Neuronal stem cell (in vitro differentiated cells): ENCODE measurements around the gene CABLES2.

ENCODE experiments used
- DNase-seq: peaks from one replicate; pipeline ENCODE4 v3.0.0-alpha.2; 2013; ENCODE audit warnings: low spot score
- H2AFZ ChIP-seq: one replicate; pipeline ENCODE4 v1.6.1; 2013; ENCODE audit warnings: mild to moderate bottlenecking, low read length, inconsistent platforms
- H2AK5ac ChIP-seq: 2 replicates; pipeline ENCODE4 v1.6.1; 2013; ENCODE audit warnings: low read depth, mild to moderate bottlenecking, inconsistent platforms, low read length, moderate library complexity, mixed read lengths
- H2BK120ac ChIP-seq: 2 replicates; pipeline ENCODE4 v1.6.1; 2013; ENCODE audit warnings: low read depth, mild to moderate bottlenecking, inconsistent platforms, low read length, moderate library complexity, mixed read lengths
- H2BK12ac ChIP-seq: one replicate; pipeline ENCODE4 v1.6.1; 2013; ENCODE audit warnings: low read length, inconsistent platforms
- H2BK15ac ChIP-seq: 2 replicates; pipeline ENCODE4 v1.6.1; 2013; ENCODE audit warnings: mild to moderate bottlenecking, low read length, inconsistent platforms, mixed read lengths
- H2BK5ac ChIP-seq: one replicate; pipeline ENCODE4 v1.6.1; 2013; ENCODE audit warnings: inconsistent platforms, mild to moderate bottlenecking, low read length, moderate library complexity
- H3K14ac ChIP-seq: one replicate; pipeline ENCODE4 v1.6.1; 2013; ENCODE audit warnings: low read length, inconsistent platforms
- H3K18ac ChIP-seq: 2 replicates; pipeline ENCODE4 v1.6.1; 2013; ENCODE audit warnings: low read length, inconsistent platforms
- H3K23ac ChIP-seq: 2 replicates; pipeline ENCODE4 v1.6.1; 2013; ENCODE audit warnings: low read depth, mild to moderate bottlenecking, mixed read lengths, low read length, inconsistent platforms; ENCODE audit not compliant: poor library complexity
- H3K27ac ChIP-seq: replicated peaks from 3 replicates; pipeline ENCODE4 v1.5.1; 2013; ENCODE audit warnings: low read length, inconsistent platforms
- H3K27me3 ChIP-seq, 3 experiments: 2 replicates each; pipeline ENCODE4 v1.6.1; 2013; ENCODE audit warnings: low read length in 3 of 3, mild to moderate bottlenecking in 2 of 3, inconsistent platforms in 1 of 3, low read depth in 1 of 3, mixed read lengths in 1 of 3, moderate library complexity in 1 of 3; ENCODE audit not compliant: control insufficient read depth in 3 of 3, insufficient read depth in 3 of 3
- H3K36me3 ChIP-seq, 2 donors: replicated peaks in 1 of 2; 2 replicates each; pipeline ENCODE4 v1.6.1; 2013; ENCODE audit warnings: low read length in 2 of 2; ENCODE audit not compliant: control insufficient read depth in 2 of 2, insufficient read depth in 2 of 2
- H3K4ac ChIP-seq: 2 replicates; pipeline ENCODE4 v1.6.1; 2013; ENCODE audit warnings: inconsistent platforms, mild to moderate bottlenecking, low read length, moderate library complexity
- H3K4me1 ChIP-seq, 2 donors: 1 replicate in 1 of 2; 2 replicates in 1 of 2; pipeline ENCODE4 v1.6.1; 2013; ENCODE audit warnings: low read length in 2 of 2, low read depth in 1 of 2; ENCODE audit not compliant: control insufficient read depth in 2 of 2, insufficient read depth in 1 of 2
- H3K4me2 ChIP-seq: one replicate; pipeline ENCODE4 v1.6.1; 2013; ENCODE audit warnings: mild to moderate bottlenecking, low read length, inconsistent platforms; ENCODE audit not compliant: insufficient read depth, poor library complexity, severe bottlenecking
- H3K4me3 ChIP-seq, 2 donors: 2 replicates each; pipeline ENCODE4 v1.5.1; 2013; ENCODE audit warnings: low read length in 2 of 2, mild to moderate bottlenecking in 2 of 2, inconsistent platforms in 1 of 2, moderate library complexity in 1 of 2
- H3K79me1 ChIP-seq: one replicate; pipeline ENCODE4 v1.6.1; 2013; ENCODE audit warnings: low read depth, mild to moderate bottlenecking, inconsistent platforms, low read length, moderate library complexity
- H3K9ac ChIP-seq: one replicate; pipeline ENCODE4 v1.6.1; 2013; ENCODE audit warnings: mild to moderate bottlenecking, low read depth, low read length, inconsistent platforms; ENCODE audit not compliant: poor library complexity
- H3K9me3 ChIP-seq, 2 donors: replicated peaks in 1 of 2; 2 replicates each; pipeline versions ENCODE3 to v1.6.1; 2013; ENCODE audit warnings: low read length in 2 of 2, mild to moderate bottlenecking in 2 of 2, inconsistent platforms in 1 of 2, low read depth in 1 of 2, mixed read lengths in 1 of 2, moderate library complexity in 1 of 2; ENCODE audit not compliant: control insufficient read depth in 2 of 2, insufficient read depth in 1 of 2
- H4K8ac ChIP-seq: one replicate; pipeline ENCODE4 v1.6.1; 2013; ENCODE audit warnings: low read depth, mild to moderate bottlenecking, inconsistent platforms, low read length, moderate library complexity
- H4K91ac ChIP-seq: one replicate; pipeline ENCODE4 v1.6.1; 2013; ENCODE audit warnings: low read length, low read depth, mild to moderate bottlenecking, inconsistent platforms; ENCODE audit not compliant: poor library complexity
- WGBS, 2 donors: extraction: QIAGEN DNeasy Blood & Tissue Kit; methylation state at CpG; one replicate each; pipeline ENCODE4 v1.1.7; 2013; ENCODE audit warnings: missing lambda C conversion rate in 2 of 2, mixed read lengths in 1 of 2; ENCODE audit not compliant: insufficient read length in 2 of 2, insufficient replicate concordance in 1 of 2; ENCODE audit errors: extremely low coverage in 2 of 2; 5-methylcytosine and 5-hydroxymethylcytosine counted together

The CABLES2 gene

GRCh38 chr20:62347151-62347404 is 60.0 kb downstream of the CABLES2 start:
- no peak overlapping the region for H3K4me2 ChIP-seq
- no peak overlapping the region for H3K27ac ChIP-seq
- H3K79me1 ChIP-seq: peaks cover 8% of the 10 kb centered on the region
- no peak for DNase-seq
- no peak overlapping the region for H3K18ac ChIP-seq
- no peaks in the 10 kb centered on the region for H3K27me3 ChIP-seq
- no peak overlapping the region for H3K9ac ChIP-seq
- H3K4me1 ChIP-seq: no peaks in the 10 kb centered on the region
- peaks cover 3 to 6% of the 10 kb centered on the region in 2 donors for H3K9me3 ChIP-seq
- WGBS, 2 donors: no CpG with 5 or more reads among the region's 10 CpGs
- peak overlapping the region; percentile 67 for H2BK120ac ChIP-seq
- H2AK5ac ChIP-seq: no peak overlapping the region
- H2BK12ac ChIP-seq: no peak overlapping the region
- H3K23ac ChIP-seq: peak overlapping the region; percentile 43
- H3K4me3 ChIP-seq: no peak overlapping the region
- H4K91ac ChIP-seq: no peak overlapping the region
- H3K36me3 ChIP-seq: peaks cover 37 to 52% of the 10 kb centered on the region in 2 donors
- H2BK15ac ChIP-seq: no peak overlapping the region
- H3K4ac ChIP-seq: no peak overlapping the region
- no peak overlapping the region for H2BK5ac ChIP-seq
- H2AFZ ChIP-seq: no peak overlapping the region
- no peak overlapping the region for H4K8ac ChIP-seq
- H3K14ac ChIP-seq: no peak overlapping the region

GRCh38 chr20:62346398-62347150 is 60.5 kb downstream of the CABLES2 start:
- no peak overlapping the region for H3K4me2 ChIP-seq
- no peak overlapping the region for H2AFZ ChIP-seq
- H2BK120ac ChIP-seq: peak overlapping the region; percentile 67
- peaks cover 5% of the 10 kb centered on the region for H3K79me1 ChIP-seq
- H3K18ac ChIP-seq: no peak overlapping the region
- no peak overlapping the region for H2BK15ac ChIP-seq
- peak overlapping the region; percentile 12 for H3K9ac ChIP-seq
- DNase-seq: no peak
- peaks cover 33 to 50% of the 10 kb centered on the region in 2 donors for H3K36me3 ChIP-seq
- no peak overlapping the region for H3K27ac ChIP-seq
- H4K8ac ChIP-seq: no peak overlapping the region
- no peak overlapping the region for H4K91ac ChIP-seq
- H2AK5ac ChIP-seq: no peak overlapping the region
- no CpG with 5 or more reads among the region's 34 CpGs for WGBS, 2 donors
- H3K4ac ChIP-seq: no peak overlapping the region
- H3K23ac ChIP-seq: no peak overlapping the region
- no peak overlapping the region for H2BK12ac ChIP-seq
- H3K4me1 ChIP-seq: no peaks in the 10 kb centered on the region
- H3K4me3 ChIP-seq: no peak overlapping the region
- no peak overlapping the region for H3K14ac ChIP-seq
- peaks cover 3 to 6% of the 10 kb centered on the region in 2 donors for H3K9me3 ChIP-seq
- H3K27me3 ChIP-seq: no peaks in the 10 kb centered on the region
- no peak overlapping the region for H2BK5ac ChIP-seq

- H2BK15ac ChIP-seq: no peak overlapping the region
- peak overlapping the region; percentile 17 for H4K8ac ChIP-seq
- H2AK5ac ChIP-seq: peak overlapping the region; percentile 37
- no peak overlapping the region for H3K23ac ChIP-seq
- DNase-seq: no peak
- no peak overlapping the region for H3K14ac ChIP-seq
- H3K9ac ChIP-seq: peak overlapping the region; percentile 60
- H3K4me2 ChIP-seq: no peak overlapping the region
- H2AFZ ChIP-seq: no peak overlapping the region
- no peaks in the 10 kb centered on the region for H3K4me1 ChIP-seq
- H4K91ac ChIP-seq: no peak overlapping the region
- peaks cover 3 to 6% of the 10 kb centered on the region in 2 donors for H3K9me3 ChIP-seq
- H2BK120ac ChIP-seq: no peak overlapping the region
- H3K27ac ChIP-seq: no peak overlapping the region
- no peak overlapping the region for H2BK12ac ChIP-seq
- H3K18ac ChIP-seq: no peak overlapping the region
- no peak overlapping the region for H3K4me3 ChIP-seq
- peaks cover 32 to 48% of the 10 kb centered on the region in 2 donors for H3K36me3 ChIP-seq
- peaks cover 3% of the 10 kb centered on the region for H3K79me1 ChIP-seq
- no peaks in the 10 kb centered on the region for H3K27me3 ChIP-seq
- WGBS, 2 donors: no CpG with 5 or more reads among the region's 25 CpGs
- no peak overlapping the region for H2BK5ac ChIP-seq
- no peak overlapping the region for H3K4ac ChIP-seq
Measured at GRCh38 chr20:62345681-62346370, 61.3 kb downstream of the CABLES2 start.

- Histone ChIP-seq H3K9ac (no peak overlapping the region), H2AFZ (no peak overlapping the region), H3K23ac (no peak overlapping the region), H2BK15ac (no peak overlapping the region), H3K14ac (no peak overlapping the region), H3K27ac (no peak overlapping the region), H3K36me3 (peaks cover 26 to 47% of the 10 kb centered on the region in 2 donors), H2BK5ac (no peak overlapping the region), H3K79me1 (peaks cover 1% of the 10 kb centered on the region), H3K4me2 (no peak overlapping the region), H2BK12ac (no peak overlapping the region), H3K4me1 (no peaks in the 10 kb centered on the region), H3K4me3 (no peak overlapping the region), H2BK120ac (no peak overlapping the region), H3K4ac (no peak overlapping the region), H3K9me3 (peaks cover 2 to 3% of the 10 kb centered on the region in 2 donors), H3K18ac (no peak overlapping the region), H3K27me3 (no peaks in the 10 kb centered on the region), H2AK5ac (no peak overlapping the region), H4K91ac (no peak overlapping the region), H4K8ac (no peak overlapping the region)
- no peak for DNase-seq
- WGBS, 2 donors: no CpG with 5 or more reads among the region's 10 CpGs
Measured at GRCh38 chr20:62344782-62345181, 62.3 kb downstream of the CABLES2 start.
